Measurements from ENCODE around the gene ARVCF.
A peak's percentile ranks its signal among the peaks of the same experiment; 100 is the strongest.

Gene ARVCF

DNA sequence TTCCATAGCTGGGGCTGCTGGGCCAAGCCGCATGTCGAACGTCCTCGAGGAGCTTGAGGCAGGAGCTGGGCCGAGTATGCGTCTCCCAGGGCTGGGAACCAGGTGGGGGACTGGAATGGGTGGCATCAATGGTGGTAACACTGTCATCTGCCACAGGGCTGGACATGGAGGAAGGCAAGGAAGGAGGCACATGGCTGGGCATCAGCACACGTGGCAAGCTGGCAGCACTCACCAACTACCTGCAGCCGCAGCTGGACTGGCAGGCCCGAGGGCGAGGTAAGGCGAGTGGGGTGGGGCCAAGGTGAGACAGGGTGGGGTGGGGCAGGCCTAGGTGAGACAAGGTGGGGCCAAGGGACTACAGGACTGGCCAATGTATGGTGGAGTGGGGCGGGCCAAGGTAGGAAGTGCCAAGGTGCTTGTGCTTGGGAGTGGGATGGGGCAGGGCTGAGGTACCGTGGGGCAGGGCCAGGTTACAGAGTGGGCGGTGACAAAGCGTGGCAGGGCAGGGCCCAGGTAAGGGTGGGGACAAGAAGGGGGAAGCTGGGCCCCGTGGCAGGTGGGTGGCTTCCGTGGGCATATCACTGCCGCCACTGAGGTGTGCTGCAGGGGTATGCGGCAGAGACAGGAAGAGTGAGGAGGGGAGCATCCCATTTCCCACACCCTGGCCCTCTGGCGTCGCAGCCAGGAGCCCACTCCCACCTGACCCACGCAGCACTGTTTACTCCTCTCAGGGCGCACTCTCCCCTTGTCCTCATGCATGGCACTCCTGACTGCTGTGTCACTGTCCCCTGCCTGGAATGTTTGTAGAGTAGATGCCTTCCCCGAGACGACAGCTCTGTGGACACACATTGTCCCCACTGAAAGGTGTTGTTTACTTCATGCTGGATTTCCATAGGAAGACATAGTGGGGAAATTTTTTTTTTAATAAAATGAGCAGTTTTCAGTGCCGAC is 36.0 kb upstream of the ARVCF start:
- no peak for DNase-seq

- no peak for DNase-seq
These were observed 35.3 kb upstream of the ARVCF start for GRCh38 chr22:20051927-20052308.

GRCh38 chr22:20046730-20047129 is 30.1 kb upstream of the ARVCF start:
- no peak for DNase-seq

GRCh38 chr22:20044495-20045151 is 28.0 kb upstream of the ARVCF start:
- DNase-seq: no peak

GRCh38 chr22:20043997-20044342 is 27.3 kb upstream of the ARVCF start:
- DNase-seq: no peak

- DNase-seq: no peak
These were observed 26.7 kb upstream of the ARVCF start for GRCh38 chr22:20043057-20043996.

GRCh38 chr22:20040327-20041200 is 23.9 kb upstream of the ARVCF start:
- DNase-seq: no peak

GRCh38 chr22:20039683-20040325 is 23.2 kb upstream of the ARVCF start:
- DNase-seq: no peak

GRCh38 chr22:20038574-20038973 is 22.0 kb upstream of the ARVCF start:
- DNase-seq: no peak

DNA sequence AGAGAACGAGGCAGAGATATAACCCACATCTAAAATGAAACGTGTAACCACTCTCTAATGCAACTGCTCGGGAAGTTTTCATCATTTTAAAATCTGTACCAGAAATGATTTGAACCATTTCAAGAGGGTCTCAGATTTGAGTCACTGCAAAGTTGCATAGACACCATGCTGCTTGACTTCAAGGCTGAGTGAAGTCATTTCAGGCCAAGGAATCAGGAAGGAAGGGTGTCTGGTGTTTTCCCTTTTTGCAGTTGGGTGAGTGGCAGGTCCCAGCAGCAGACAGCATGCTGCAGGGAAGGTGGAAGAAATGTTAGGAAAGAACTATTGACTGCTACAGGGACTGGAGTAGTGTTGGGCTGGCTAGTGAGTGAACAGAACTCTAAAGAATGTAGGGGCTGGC is 20.8 kb upstream of the ARVCF start:
- no peak for DNase-seq

DNA sequence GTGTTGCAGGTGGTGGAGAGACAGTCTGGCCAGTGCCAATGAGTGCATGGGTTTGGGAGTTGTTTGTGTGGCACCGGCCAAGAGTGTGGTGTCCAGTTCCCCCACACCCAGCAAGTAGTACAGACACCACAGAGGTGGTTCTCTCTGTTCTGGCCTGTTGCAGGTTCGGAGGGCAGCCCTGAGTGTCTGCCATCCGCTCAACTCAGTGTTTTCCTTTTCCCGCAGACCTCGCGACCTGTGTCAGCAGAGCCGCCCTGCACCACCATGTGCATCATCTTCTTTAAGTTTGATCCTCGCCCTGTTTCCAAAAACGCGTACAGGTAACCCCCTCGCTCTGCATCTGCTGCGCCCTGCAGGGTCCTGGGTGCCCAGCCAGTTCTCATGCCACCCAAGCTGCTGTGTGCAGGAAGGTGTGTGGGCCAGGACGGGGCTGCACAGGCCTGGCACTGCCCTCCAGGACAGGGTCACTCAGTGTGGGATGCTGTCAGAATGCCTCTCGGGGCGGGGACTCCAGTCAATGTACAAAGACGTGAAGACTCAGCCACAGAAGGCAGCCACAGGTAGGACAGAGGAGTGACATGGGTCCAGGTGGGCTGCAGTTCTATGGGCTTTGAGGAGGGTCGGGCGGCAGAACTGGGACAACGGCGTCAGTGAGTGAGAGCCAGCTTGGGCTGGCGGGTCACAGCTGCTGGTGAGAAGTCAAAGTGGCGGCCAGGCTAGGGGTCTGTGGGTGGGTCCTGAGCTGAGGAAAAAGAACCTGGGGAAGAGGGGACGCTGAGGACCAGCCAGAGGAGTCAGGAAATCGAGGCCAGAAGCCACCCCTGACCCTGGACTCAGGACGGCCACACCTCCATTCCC is 20.1 kb upstream of the ARVCF start:
- DNase-seq: no peak

DNA sequence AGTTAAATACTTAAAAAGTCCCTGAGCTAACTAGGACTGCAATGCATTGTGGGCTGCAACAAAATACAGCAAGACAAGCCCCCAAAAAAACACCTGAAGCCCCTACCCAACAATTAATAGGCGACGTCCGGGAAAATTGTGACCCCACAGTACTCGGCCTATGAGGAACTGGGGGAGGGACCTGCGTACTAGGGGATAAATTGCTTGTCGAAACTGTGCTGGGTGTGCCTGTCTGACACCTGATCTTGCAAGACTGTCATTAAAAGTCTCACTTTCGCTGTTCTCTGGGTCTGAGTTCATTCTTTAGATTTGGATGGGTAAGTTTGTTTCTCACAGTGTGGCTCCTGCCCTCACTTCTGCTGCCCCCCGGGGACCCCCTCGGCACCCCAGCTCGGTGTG is 19.5 kb upstream of the ARVCF start:
- no peak for DNase-seq

DNA sequence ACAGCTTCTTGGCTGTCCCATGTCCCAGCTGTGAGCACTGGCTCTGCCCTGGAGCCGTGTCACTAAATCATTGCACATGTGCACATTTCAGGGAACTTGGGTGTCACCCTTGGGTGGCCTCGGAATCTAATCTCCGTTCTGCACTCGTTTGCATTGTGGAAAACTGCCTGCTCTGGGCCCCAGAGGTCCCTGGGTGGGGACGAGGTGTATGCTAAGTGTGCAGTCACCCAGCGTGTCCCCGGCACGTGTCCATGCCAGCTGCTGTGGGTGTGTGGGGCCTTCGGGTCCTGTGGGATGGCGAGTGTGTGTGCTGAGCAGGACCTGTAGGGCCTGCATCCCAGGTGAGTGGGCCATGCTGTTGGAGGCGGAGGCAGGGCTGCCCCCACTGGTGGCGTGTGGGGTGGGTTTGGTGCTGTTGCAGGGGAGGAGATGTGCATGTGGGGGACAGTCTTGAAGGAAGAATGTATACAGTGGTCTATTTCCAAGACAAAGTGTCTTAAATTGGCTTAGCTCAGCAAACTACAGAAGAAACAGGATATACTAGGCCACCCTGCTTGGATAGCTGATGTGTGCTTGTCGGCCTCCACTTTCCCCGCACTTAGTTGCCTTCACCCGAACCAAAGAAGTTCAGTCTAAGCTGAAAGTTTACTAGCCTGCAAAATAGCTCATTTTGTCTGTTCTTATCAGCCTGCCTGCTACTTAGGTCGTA is 18.9 kb upstream of the ARVCF start:
- DNase-seq: no peak

GRCh38 chr22:20034143-20034542 is 17.5 kb upstream of the ARVCF start:
- DNase-seq: no peak

GRCh38 chr22:20033045-20033706 is 16.6 kb upstream of the ARVCF start:
- no peak for DNase-seq

- no peak for DNase-seq
These were observed 15.9 kb upstream of the ARVCF start for GRCh38 chr22:20032407-20032991.

- DNase-seq: peak in 1 of 2 experiments; percentile 18
These were observed 15.2 kb upstream of the ARVCF start for GRCh38 chr22:20031732-20032406.

DNA sequence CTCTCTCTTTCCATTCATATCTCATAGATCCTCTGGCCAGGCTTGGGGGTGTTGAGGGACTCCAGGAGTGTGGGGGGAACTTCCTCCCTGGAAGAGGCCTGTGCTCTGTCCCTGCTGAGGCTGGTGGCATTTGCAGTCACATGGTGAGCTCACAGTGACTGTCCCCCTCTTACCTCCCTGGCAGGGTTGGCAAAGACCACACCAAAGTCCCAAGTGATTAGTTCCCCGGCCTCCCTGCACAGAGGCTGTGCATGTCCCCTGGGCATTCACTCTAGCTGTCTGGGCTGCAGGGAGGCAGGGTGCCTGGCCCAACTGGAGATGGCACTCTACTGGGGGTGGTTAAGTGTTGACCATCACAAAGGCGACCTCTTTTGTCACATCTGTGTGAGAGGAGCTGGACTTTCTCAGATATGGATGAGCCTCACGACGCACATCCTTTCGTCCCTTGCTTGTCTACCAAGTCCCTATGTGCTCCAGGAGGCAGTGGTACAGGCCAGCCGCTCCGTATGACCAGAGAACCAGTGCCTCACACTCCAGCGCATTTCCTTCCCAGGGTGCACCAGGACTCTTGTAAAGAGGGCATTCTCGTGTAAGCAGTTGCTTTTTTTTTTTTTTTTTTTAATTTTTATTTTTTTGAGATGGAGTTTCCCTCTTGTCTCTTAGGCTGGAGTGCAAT is 13.1 kb upstream of the ARVCF start:
- no peak for DNase-seq
